Activated B cell treated with CpG ODN at 0.5 μM for 24 hours (primary cell): ENCODE data around the gene KRT72. TPM values are rescaled to one million over a fixed set of nuclear protein-coding genes. Genes with fewer than 3 reads are reported as not detected.

Experiments
- ATAC-seq: fragments of 200-7000 bp; cut with Tn5 transposase; one replicate; pipeline ENCODE4 v1.10.0; 2021; ENCODE audit warnings: low read depth, mild to moderate bottlenecking, moderate library complexity
- CTCF ChIA-PET: fragments of 350-600 bp; sonication (Branson Sonifier 250); formaldehyde crosslinking; loops from one replicate; lab custom pipeline; 2021; ENCODE audit warnings: antibody characterized with exemption; lab: Charles Lee
- POLR2A ChIA-PET: fragments of 350-600 bp; sonication (Branson Sonifier 250); formaldehyde crosslinking; loops from one replicate; lab custom pipeline; 2021; ENCODE audit warnings: antibody characterized with exemption; lab: Charles Lee
- DNase-seq: peaks from one replicate; pipeline ENCODE4 v3.0.0; 2022
- H3K27ac Mint-ChIP-seq: one replicate; pipeline ENCODE4 v1.8.0; 2020; ENCODE audit warnings: mixed read lengths
- H3K27me3 Mint-ChIP-seq: one replicate; pipeline ENCODE4 v1.8.0; 2021; ENCODE audit warnings: mixed read lengths
- H3K36me3 Mint-ChIP-seq: one replicate; pipeline ENCODE4 v1.8.0; 2021; ENCODE audit warnings: low read depth, mixed read lengths
- H3K4me1 Mint-ChIP-seq: one replicate; pipeline ENCODE4 v1.8.0; 2021; ENCODE audit warnings: mixed read lengths
- H3K4me3 Mint-ChIP-seq: one replicate; pipeline ENCODE4 v1.8.0; 2020; ENCODE audit warnings: mild to moderate bottlenecking, mixed read lengths
- H3K9me3 Mint-ChIP-seq: one replicate; pipeline ENCODE4 v1.8.0; 2020; ENCODE audit warnings: mixed read lengths
- CTCF ChIP-seq: fragments of 200-600 bp; IDR thresholded peaks from one replicate; pipeline ENCODE4 v1.8.0; 2022; ENCODE audit warnings: antibody characterized with exemption, mild to moderate bottlenecking
- intact Hi-C: fragments of 100-400 bp; cut with micrococcal nuclease; formaldehyde crosslinking; loops from one replicate; pipeline ENCODE4 v1.15.1; 2024
- total RNA-seq: library from RNA; stranded (reverse); gene quantifications from 2 replicates; pipeline ENCODE4 v1.2.3, GENCODE V29; 2022

KRT72 gene
- total RNA-seq, 1 donor from 2014 or later = not detected

GRCh38 chr12:52627395-52628110 is 26.3 kb upstream of the KRT72 start:
- Mint-ChIP-seq H3K4me1 (no peaks in the 10 kb centered on the region), H3K4me3 (no peak overlapping the region), H3K27me3 (peaks cover 18% of the 10 kb centered on the region), H3K9me3 (peaks cover 9% of the 10 kb centered on the region), H3K36me3 (no peaks in the 10 kb centered on the region), H3K27ac (no peak overlapping the region)
- intact Hi-C loops = no loop called here
- DNase-seq (no peak), ATAC-seq (no peak)
- ChIA-PET POLR2A (no interaction called here), CTCF (no interaction called here)
- no peak for TF ChIP-seq CTCF

GRCh38 chr12:52622349-52622748 is 21.1 kb upstream of the KRT72 start:
- Mint-ChIP-seq H3K4me3 (no peak overlapping the region), H3K4me1 (no peaks in the 10 kb centered on the region), H3K27ac (no peak overlapping the region), H3K36me3 (no peaks in the 10 kb centered on the region), H3K9me3 (peaks cover 9% of the 10 kb centered on the region), H3K27me3 (peaks cover 21% of the 10 kb centered on the region)
- POLR2A ChIA-PET = interaction anchor here (0.6 kb wide), 1 partner anchor 43 kb away, joined by 5 read pairs; no protein-coding TSS in a partner anchor
- ATAC-seq (no peak), DNase-seq (no peak)
- intact Hi-C loops = no loop called here
- CTCF ChIA-PET = no interaction called here
- no peak for TF ChIP-seq CTCF

- TF ChIP-seq CTCF = no peak
- POLR2A ChIA-PET = no interaction called here
- no peak for DNase-seq
- Mint-ChIP-seq H3K9me3 (peaks cover 5% of the 10 kb centered on the region), H3K27me3 (peaks cover 15% of the 10 kb centered on the region), H3K4me3 (no peak overlapping the region), H3K4me1 (no peaks in the 10 kb centered on the region), H3K27ac (no peak overlapping the region), H3K36me3 (no peaks in the 10 kb centered on the region)
- CTCF ChIA-PET = no interaction called here
- no peak for ATAC-seq
- intact Hi-C loops = no loop called here
Measured at GRCh38 chr12:52618866-52619265, 17.6 kb upstream of the KRT72 start.

- H3K27me3 Mint-ChIP-seq = peaks cover 15% of the 10 kb centered on the region
- no peaks in the 10 kb centered on the region for H3K36me3 Mint-ChIP-seq
- TF ChIP-seq CTCF = no peak
- no peaks in the 10 kb centered on the region for H3K4me1 Mint-ChIP-seq
- ATAC-seq (no peak), DNase-seq (no peak)
- no peak within 1 kb of the TSS for H3K27ac Mint-ChIP-seq
- peaks cover 2% of the 10 kb centered on the region for H3K9me3 Mint-ChIP-seq
- ChIA-PET CTCF (no interaction called here), POLR2A (no interaction called here)
- intact Hi-C loops = no loop called here
- no peak within 1 kb of the TSS for H3K4me3 Mint-ChIP-seq
Measured at GRCh38 chr12:52618216-52618615, 17.0 kb upstream of the KRT72 start, which contains the start of gene KRT73. Gene KRT73 (minus strand): TSS chr12:52618559. CDS start chr12:52618524, 35 bp downstream.

GRCh38 chr12:52617403-52617785 is 16.1 kb upstream of the KRT72 start:
- H3K36me3 Mint-ChIP-seq = no peaks in the 10 kb centered on the region
- H3K4me1 Mint-ChIP-seq = no peaks in the 10 kb centered on the region
- peaks cover 15% of the 10 kb centered on the region for H3K27me3 Mint-ChIP-seq
- ATAC-seq (no peak), DNase-seq (no peak)
- intact Hi-C loops = no loop called here
- ChIA-PET POLR2A (no interaction called here), CTCF (no interaction called here)
- H3K4me3 Mint-ChIP-seq = no peak overlapping the region
- no peaks in the 10 kb centered on the region for H3K9me3 Mint-ChIP-seq
- H3K27ac Mint-ChIP-seq = no peak overlapping the region
- no peak for TF ChIP-seq CTCF
